HepG2 (cell line): ENCODE results near the gene ATP8B1. TPM values are rescaled to one million over a fixed set of nuclear protein-coding genes. Genes with fewer than 3 reads are reported as not detected.

Experiments
- GABPA ChIP-seq, 2 experiments: IDR thresholded peaks; 2 replicates each; pipeline ENCODE4 v1.6.1; 2011 to 2016; ENCODE audit warnings: low read depth in 2 of 2, low read length in 1 of 2, missing biosample characterization in 1 of 2, missing genetic modification characterization in 1 of 2
- MEIS2 ChIP-seq: sonication (generic); formaldehyde crosslinking; IDR thresholded peaks from 2 replicates; pipeline ENCODE4 v1.9.0; 2021; ENCODE audit warnings: mild to moderate bottlenecking, missing genetic modification reagents
- MYC ChIP-seq: sonication (generic); formaldehyde crosslinking; IDR thresholded peaks from 2 replicates; pipeline ENCODE4 v1.9.0; 2021; ENCODE audit warnings: missing genetic modification reagents, borderline replicate concordance
- NCOA2 ChIP-seq: sonication (generic); formaldehyde crosslinking; IDR thresholded peaks from 2 replicates; pipeline ENCODE4 v1.8.0; 2022; ENCODE audit warnings: inconsistent platforms
- NFIB ChIP-seq: sonication (generic); formaldehyde crosslinking; IDR thresholded peaks from 2 replicates; pipeline ENCODE4 v1.9.0; 2021; ENCODE audit warnings: missing genetic modification reagents, mild to moderate bottlenecking, borderline replicate concordance
- SIX1 ChIP-seq: sonication (generic); formaldehyde crosslinking; IDR thresholded peaks from 2 replicates; pipeline ENCODE4 v1.4.0; 2020; ENCODE audit warnings: missing genetic modification reagents, borderline replicate concordance
- SMYD3 ChIP-seq: sonication (generic); formaldehyde crosslinking; IDR thresholded peaks from 2 replicates; pipeline ENCODE4 v1.8.1; 2023; ENCODE audit warnings: mild to moderate bottlenecking, missing genetic modification reagents
- STAT5B ChIP-seq: sonication (generic); formaldehyde crosslinking; IDR thresholded peaks from 2 replicates; pipeline ENCODE4 v1.4.0; 2020; ENCODE audit warnings: missing genetic modification reagents
- TOE1 ChIP-seq: sonication (generic); formaldehyde crosslinking; IDR thresholded peaks from 2 replicates; pipeline ENCODE4 v1.4.0; 2020; ENCODE audit warnings: mild to moderate bottlenecking, missing genetic modification reagents
- U2AF2 ChIP-seq: fragments of 200-400 bp; formaldehyde crosslinking; IDR thresholded peaks from 2 replicates; pipeline ENCODE4 v1.6.1; 2017; ENCODE audit warnings: low read depth, mild to moderate bottlenecking, low read length
- ZNF501 ChIP-seq: sonication (generic); formaldehyde crosslinking; IDR thresholded peaks from 2 replicates; pipeline ENCODE4 v1.5.1; 2020; ENCODE audit warnings: mild to moderate bottlenecking, moderate library complexity, missing genetic modification reagents
- polyA plus RNA-seq, 8 experiments: library from polyadenylated mRNA; depleted of rRNA in 3 of 8; stranded (reverse) in 7 of 8; unstranded in 1 of 8; fragments of >200 nt; fragmentation: Illumina TruSeq in 4 of 8; extraction: Trizol in 4 of 8; gene quantifications; 2 replicates each; pipeline versions ENCODE4 v1.2.1 to v1.2.3, GENCODE V29; 2011 to 2016; ENCODE audit warnings: low read depth in 4 of 8, missing spikeins in 1 of 8, mixed read lengths in 1 of 8; ENCODE audit not compliant: insufficient read depth in 1 of 8
- total RNA-seq, 5 experiments: library from RNA; depleted of rRNA; stranded (reverse); fragments of >200 nt; fragmentation: Illumina TruSeq; extraction: Trizol; gene quantifications; 2 replicates each; pipeline ENCODE4 v1.2.3, GENCODE V29; 2016; ENCODE audit warnings: low read depth in 1 of 5
- TF ChIP-seq, protein P1 (sequence below): sonication (generic); formaldehyde crosslinking; IDR thresholded peaks from 2 replicates; pipeline ENCODE4 v1.5.1; 2020; ENCODE audit warnings: mild to moderate bottlenecking, missing genetic modification reagents, moderate library complexity
- TF ChIP-seq, protein P2 (sequence below): IDR thresholded peaks from 2 replicates; pipeline ENCODE4 v1.6.1; 2016; ENCODE audit warnings: missing compliant biosample characterization, missing genetic modification reagents, borderline replicate concordance
- TF ChIP-seq, protein P3 (sequence below), 2 experiments: sonication (generic) in 1 of 2; formaldehyde crosslinking in 1 of 2; IDR thresholded peaks; 2 replicates each; pipeline versions ENCODE4 v1.6.1 to v1.9.0; 2014 to 2022; ENCODE audit warnings: antibody characterized with exemption in 1 of 2, borderline replicate concordance in 1 of 2, inconsistent platforms in 1 of 2, low read depth in 1 of 2, missing genetic modification reagents in 1 of 2
- TF ChIP-seq, protein P4 (sequence below): sonication (generic); formaldehyde crosslinking; conservative IDR thresholded peaks from 2 replicates; pipeline ENCODE4 v1.8.1; 2023; ENCODE audit warnings: missing genetic modification reagents
- TF ChIP-seq, protein P5 (sequence below): IDR thresholded peaks from 2 replicates; pipeline ENCODE4 v1.6.1; 2016; ENCODE audit warnings: mild to moderate bottlenecking, missing biosample characterization, missing genetic modification reagents

Gene ATP8B1
- total and polyA plus RNA-seq, 2 of the 13 experiments (the other 11 are each of a cell fraction or from before 2014, with no cell fraction given): 2.8 to 4.0 TPM

DNA sequence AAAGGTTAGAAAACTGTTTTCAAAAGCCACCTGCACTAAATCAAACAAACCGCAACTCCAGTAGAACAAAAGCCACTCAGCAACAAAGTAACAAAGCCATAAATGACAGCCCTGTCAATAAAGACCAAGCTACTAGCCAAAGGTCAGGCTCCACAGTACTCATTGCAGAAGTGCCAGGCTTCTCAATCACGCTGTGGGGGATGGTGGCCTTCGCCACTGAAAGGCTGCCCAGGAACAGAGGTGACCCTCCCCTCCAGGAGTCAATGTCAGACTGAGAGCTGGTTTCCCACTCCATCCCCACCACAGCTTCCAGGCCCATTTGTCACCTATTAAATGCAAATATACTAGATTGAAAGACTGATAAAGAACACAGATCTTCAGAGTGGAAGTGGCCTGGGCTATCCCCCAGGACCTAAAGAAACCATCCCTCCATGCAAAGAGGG lies 5.9 kb downstream of the ATP8B1 start (continued):
- TF ChIP-seq, protein P1, sequence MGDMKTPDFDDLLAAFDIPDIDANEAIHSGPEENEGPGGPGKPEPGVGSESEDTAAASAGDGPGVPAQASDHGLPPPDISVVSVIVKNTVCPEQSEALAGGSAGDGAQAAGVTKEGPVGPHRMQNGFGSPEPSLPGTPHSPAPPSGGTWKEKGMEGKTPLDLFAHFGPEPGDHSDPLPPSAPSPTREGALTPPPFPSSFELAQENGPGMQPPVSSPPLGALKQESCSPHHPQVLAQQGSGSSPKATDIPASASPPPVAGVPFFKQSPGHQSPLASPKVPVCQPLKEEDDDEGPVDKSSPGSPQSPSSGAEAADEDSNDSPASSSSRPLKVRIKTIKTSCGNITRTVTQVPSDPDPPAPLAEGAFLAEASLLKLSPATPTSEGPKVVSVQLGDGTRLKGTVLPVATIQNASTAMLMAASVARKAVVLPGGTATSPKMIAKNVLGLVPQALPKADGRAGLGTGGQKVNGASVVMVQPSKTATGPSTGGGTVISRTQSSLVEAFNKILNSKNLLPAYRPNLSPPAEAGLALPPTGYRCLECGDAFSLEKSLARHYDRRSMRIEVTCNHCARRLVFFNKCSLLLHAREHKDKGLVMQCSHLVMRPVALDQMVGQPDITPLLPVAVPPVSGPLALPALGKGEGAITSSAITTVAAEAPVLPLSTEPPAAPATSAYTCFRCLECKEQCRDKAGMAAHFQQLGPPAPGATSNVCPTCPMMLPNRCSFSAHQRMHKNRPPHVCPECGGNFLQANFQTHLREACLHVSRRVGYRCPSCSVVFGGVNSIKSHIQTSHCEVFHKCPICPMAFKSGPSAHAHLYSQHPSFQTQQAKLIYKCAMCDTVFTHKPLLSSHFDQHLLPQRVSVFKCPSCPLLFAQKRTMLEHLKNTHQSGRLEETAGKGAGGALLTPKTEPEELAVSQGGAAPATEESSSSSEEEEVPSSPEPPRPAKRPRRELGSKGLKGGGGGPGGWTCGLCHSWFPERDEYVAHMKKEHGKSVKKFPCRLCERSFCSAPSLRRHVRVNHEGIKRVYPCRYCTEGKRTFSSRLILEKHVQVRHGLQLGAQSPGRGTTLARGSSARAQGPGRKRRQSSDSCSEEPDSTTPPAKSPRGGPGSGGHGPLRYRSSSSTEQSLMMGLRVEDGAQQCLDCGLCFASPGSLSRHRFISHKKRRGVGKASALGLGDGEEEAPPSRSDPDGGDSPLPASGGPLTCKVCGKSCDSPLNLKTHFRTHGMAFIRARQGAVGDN (CRISPR knock-in tag): peak; percentile 37; the same call in 1 of the 2 replicates
- TF ChIP-seq TOE1 (no peak), STAT5B (CRISPR knock-in tag) (no peak), U2AF2 (no peak), MYC (CRISPR knock-in tag) (peak; percentile 70), NCOA2 (peak; percentile 89), NFIB (no peak), GABPA (IDR thresholded peaks at IDR 0.05; ENCODE audit: low read depth, low read length) (no peak), GABPA (CRISPR knock-in tag; IDR thresholded peaks at IDR 0.05; ENCODE audit: low read depth) (no peak), SMYD3 (CRISPR knock-in tag) (no peak), MEIS2 (peak; percentile 100), ZNF501 (CRISPR knock-in tag) (0 out of 2 replicates have a peak, but pooled peaks have one; percentile 19), SIX1 (CRISPR knock-in tag) (peak; percentile 66; the same call in 1 of the 2 replicates)
- TF ChIP-seq, protein P2, sequence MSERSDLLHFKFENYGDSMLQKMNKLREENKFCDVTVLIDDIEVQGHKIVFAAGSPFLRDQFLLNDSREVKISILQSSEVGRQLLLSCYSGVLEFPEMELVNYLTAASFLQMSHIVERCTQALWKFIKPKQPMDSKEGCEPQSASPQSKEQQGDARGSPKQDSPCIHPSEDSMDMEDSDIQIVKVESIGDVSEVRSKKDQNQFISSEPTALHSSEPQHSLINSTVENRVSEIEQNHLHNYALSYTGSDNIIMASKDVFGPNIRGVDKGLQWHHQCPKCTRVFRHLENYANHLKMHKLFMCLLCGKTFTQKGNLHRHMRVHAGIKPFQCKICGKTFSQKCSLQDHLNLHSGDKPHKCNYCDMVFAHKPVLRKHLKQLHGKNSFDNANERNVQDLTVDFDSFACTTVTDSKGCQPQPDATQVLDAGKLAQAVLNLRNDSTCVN: no peak
- TF ChIP-seq, protein P3, sequence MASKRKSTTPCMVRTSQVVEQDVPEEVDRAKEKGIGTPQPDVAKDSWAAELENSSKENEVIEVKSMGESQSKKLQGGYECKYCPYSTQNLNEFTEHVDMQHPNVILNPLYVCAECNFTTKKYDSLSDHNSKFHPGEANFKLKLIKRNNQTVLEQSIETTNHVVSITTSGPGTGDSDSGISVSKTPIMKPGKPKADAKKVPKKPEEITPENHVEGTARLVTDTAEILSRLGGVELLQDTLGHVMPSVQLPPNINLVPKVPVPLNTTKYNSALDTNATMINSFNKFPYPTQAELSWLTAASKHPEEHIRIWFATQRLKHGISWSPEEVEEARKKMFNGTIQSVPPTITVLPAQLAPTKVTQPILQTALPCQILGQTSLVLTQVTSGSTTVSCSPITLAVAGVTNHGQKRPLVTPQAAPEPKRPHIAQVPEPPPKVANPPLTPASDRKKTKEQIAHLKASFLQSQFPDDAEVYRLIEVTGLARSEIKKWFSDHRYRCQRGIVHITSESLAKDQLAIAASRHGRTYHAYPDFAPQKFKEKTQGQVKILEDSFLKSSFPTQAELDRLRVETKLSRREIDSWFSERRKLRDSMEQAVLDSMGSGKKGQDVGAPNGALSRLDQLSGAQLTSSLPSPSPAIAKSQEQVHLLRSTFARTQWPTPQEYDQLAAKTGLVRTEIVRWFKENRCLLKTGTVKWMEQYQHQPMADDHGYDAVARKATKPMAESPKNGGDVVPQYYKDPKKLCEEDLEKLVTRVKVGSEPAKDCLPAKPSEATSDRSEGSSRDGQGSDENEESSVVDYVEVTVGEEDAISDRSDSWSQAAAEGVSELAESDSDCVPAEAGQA (IDR thresholded peaks at IDR 0.05; ENCODE audit: low read depth): no peak
- TF ChIP-seq, protein P3 (CRISPR knock-in tag; IDR thresholded peaks at IDR 0.05; ENCODE audit: borderline replicate concordance): no peak
- TF ChIP-seq, protein P4, sequence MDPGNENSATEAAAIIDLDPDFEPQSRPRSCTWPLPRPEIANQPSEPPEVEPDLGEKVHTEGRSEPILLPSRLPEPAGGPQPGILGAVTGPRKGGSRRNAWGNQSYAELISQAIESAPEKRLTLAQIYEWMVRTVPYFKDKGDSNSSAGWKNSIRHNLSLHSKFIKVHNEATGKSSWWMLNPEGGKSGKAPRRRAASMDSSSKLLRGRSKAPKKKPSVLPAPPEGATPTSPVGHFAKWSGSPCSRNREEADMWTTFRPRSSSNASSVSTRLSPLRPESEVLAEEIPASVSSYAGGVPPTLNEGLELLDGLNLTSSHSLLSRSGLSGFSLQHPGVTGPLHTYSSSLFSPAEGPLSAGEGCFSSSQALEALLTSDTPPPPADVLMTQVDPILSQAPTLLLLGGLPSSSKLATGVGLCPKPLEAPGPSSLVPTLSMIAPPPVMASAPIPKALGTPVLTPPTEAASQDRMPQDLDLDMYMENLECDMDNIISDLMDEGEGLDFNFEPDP (CRISPR knock-in tag): no peak
- TF ChIP-seq, protein P5, sequence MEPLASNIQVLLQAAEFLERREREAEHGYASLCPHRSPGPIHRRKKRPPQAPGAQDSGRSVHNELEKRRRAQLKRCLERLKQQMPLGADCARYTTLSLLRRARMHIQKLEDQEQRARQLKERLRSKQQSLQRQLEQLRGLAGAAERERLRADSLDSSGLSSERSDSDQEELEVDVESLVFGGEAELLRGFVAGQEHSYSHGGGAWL: no peak
